K562 (cell line): ENCODE measurements around the gene SLC30A4.

Experiments
- EP300 ChIP-seq: IDR thresholded peaks from 2 replicates; pipeline ENCODE4 v1.6.1; 2012; ENCODE audit warnings: low read length, improper control_type of control experiment
- MAFF ChIP-seq: IDR thresholded peaks from 2 replicates; pipeline ENCODE4 v1.6.1; 2012; ENCODE audit warnings: low read length, improper control_type of control experiment
- RBM15 ChIP-seq: fragments of 200-400 bp; formaldehyde crosslinking; IDR thresholded peaks from 2 replicates; pipeline ENCODE4 v1.6.1; 2018; ENCODE audit warnings: mild to moderate bottlenecking, low read length, moderate library complexity; ENCODE audit not compliant: insufficient read depth
- SMARCA4 ChIP-seq: fragments of 450-650 bp; IDR thresholded peaks from 2 replicates; pipeline ENCODE4 v1.6.1; 2016
- ZFX ChIP-seq: sonication (generic); formaldehyde crosslinking; IDR thresholded peaks from 2 replicates; pipeline ENCODE4 v1.8.0; 2022; ENCODE audit warnings: mild to moderate bottlenecking, missing genetic modification reagents, moderate library complexity
- TF ChIP-seq, protein P1 (sequence below), 2 experiments: fragments of 450-650 bp; formaldehyde crosslinking in 1 of 2; IDR thresholded peaks; 2 replicates each; pipeline versions ENCODE4 v1.4.0 to v1.6.1; 2014 to 2020; ENCODE audit warnings: mild to moderate bottlenecking in 2 of 2, borderline replicate concordance in 1 of 2, low read depth in 1 of 2
- TF ChIP-seq, protein P2 (sequence below): fragments of 450-650 bp; IDR thresholded peaks from 2 replicates; pipeline ENCODE4 v1.6.1; 2017; ENCODE audit warnings: mild to moderate bottlenecking, moderate library complexity
- TF ChIP-seq, protein P3 (sequence below): sonication (generic); formaldehyde crosslinking; IDR thresholded peaks from 2 replicates; pipeline ENCODE4 v1.8.0; 2022; ENCODE audit warnings: mild to moderate bottlenecking, missing genetic modification reagents

DNA sequence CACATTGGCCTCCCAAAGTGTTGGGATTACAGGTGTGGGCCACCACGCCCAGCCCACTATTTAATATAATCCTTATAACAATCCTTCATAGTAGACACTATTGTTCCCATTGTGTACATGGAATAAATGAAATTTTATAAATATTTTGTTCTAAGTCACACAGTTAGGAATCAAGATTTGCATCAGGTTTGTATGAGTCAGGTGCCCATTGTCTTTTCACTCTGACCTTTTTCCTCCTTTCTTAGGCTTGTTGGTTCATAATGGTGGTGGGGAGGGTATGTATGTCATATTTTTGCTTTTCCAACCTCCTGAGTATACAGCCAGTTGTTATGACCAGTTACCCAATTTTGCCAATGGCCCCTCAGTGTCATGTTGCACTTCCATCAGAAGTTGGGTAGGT lies 18.0 kb upstream of the SLC30A4 start:
- TF ChIP-seq RBM15 (no peak), MAFF (no peak), SMARCA4 (no peak), EP300 (no peak), ZFX (CRISPR knock-in tag) (no peak)
- TF ChIP-seq, protein P1, sequence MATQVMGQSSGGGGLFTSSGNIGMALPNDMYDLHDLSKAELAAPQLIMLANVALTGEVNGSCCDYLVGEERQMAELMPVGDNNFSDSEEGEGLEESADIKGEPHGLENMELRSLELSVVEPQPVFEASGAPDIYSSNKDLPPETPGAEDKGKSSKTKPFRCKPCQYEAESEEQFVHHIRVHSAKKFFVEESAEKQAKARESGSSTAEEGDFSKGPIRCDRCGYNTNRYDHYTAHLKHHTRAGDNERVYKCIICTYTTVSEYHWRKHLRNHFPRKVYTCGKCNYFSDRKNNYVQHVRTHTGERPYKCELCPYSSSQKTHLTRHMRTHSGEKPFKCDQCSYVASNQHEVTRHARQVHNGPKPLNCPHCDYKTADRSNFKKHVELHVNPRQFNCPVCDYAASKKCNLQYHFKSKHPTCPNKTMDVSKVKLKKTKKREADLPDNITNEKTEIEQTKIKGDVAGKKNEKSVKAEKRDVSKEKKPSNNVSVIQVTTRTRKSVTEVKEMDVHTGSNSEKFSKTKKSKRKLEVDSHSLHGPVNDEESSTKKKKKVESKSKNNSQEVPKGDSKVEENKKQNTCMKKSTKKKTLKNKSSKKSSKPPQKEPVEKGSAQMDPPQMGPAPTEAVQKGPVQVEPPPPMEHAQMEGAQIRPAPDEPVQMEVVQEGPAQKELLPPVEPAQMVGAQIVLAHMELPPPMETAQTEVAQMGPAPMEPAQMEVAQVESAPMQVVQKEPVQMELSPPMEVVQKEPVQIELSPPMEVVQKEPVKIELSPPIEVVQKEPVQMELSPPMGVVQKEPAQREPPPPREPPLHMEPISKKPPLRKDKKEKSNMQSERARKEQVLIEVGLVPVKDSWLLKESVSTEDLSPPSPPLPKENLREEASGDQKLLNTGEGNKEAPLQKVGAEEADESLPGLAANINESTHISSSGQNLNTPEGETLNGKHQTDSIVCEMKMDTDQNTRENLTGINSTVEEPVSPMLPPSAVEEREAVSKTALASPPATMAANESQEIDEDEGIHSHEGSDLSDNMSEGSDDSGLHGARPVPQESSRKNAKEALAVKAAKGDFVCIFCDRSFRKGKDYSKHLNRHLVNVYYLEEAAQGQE (IDR thresholded peaks at IDR 0.05; ENCODE audit: borderline replicate concordance): no peak
- TF ChIP-seq, protein P1 (CRISPR knock-in tag; IDR thresholded peaks at IDR 0.05; ENCODE audit: low read depth): no peak
- TF ChIP-seq, protein P2, sequence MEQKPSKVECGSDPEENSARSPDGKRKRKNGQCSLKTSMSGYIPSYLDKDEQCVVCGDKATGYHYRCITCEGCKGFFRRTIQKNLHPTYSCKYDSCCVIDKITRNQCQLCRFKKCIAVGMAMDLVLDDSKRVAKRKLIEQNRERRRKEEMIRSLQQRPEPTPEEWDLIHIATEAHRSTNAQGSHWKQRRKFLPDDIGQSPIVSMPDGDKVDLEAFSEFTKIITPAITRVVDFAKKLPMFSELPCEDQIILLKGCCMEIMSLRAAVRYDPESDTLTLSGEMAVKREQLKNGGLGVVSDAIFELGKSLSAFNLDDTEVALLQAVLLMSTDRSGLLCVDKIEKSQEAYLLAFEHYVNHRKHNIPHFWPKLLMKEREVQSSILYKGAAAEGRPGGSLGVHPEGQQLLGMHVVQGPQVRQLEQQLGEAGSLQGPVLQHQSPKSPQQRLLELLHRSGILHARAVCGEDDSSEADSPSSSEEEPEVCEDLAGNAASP: no peak
- TF ChIP-seq, protein P3, sequence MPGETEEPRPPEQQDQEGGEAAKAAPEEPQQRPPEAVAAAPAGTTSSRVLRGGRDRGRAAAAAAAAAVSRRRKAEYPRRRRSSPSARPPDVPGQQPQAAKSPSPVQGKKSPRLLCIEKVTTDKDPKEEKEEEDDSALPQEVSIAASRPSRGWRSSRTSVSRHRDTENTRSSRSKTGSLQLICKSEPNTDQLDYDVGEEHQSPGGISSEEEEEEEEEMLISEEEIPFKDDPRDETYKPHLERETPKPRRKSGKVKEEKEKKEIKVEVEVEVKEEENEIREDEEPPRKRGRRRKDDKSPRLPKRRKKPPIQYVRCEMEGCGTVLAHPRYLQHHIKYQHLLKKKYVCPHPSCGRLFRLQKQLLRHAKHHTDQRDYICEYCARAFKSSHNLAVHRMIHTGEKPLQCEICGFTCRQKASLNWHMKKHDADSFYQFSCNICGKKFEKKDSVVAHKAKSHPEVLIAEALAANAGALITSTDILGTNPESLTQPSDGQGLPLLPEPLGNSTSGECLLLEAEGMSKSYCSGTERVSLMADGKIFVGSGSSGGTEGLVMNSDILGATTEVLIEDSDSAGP (CRISPR knock-in tag): no peak
